HEK293T (cell line): Measurements from ENCODE around the gene PFDN1.

Experiments
- BHLHE40 ChIP-seq: fragments of 450-650 bp; IDR thresholded peaks from 2 replicates; pipeline ENCODE4 v1.6.1; 2016; ENCODE audit warnings: mild to moderate bottlenecking, moderate library complexity, borderline replicate concordance
- CTBP1 ChIP-seq: fragments of 450-650 bp; IDR thresholded peaks from 2 replicates; pipeline ENCODE4 v1.6.1; 2016; ENCODE audit warnings: borderline replicate concordance
- FOXA1 ChIP-seq: fragments of 450-650 bp; IDR thresholded peaks from 2 replicates; pipeline ENCODE4 v1.6.1; 2016; ENCODE audit warnings: mild to moderate bottlenecking
- FOXK2 ChIP-seq: fragments of 450-650 bp; IDR thresholded peaks from 2 replicates; pipeline ENCODE4 v1.6.1; 2016; ENCODE audit warnings: mild to moderate bottlenecking
- L3MBTL2 ChIP-seq: fragments of 450-650 bp; conservative IDR thresholded peaks from 2 replicates; pipeline ENCODE4 v1.6.1; 2016; ENCODE audit warnings: mild to moderate bottlenecking
- NFRKB ChIP-seq: fragments of 450-650 bp; IDR thresholded peaks from 2 replicates; pipeline ENCODE4 v1.6.1; 2016; ENCODE audit warnings: mild to moderate bottlenecking, moderate library complexity
- SP1 ChIP-seq: fragments of 450-650 bp; IDR thresholded peaks from 2 replicates; pipeline ENCODE4 v1.6.1; 2017
- SUZ12 ChIP-seq: fragments of 450-650 bp; IDR thresholded peaks from 2 replicates; pipeline ENCODE4 v1.6.1; 2016; ENCODE audit warnings: mild to moderate bottlenecking

DNA sequence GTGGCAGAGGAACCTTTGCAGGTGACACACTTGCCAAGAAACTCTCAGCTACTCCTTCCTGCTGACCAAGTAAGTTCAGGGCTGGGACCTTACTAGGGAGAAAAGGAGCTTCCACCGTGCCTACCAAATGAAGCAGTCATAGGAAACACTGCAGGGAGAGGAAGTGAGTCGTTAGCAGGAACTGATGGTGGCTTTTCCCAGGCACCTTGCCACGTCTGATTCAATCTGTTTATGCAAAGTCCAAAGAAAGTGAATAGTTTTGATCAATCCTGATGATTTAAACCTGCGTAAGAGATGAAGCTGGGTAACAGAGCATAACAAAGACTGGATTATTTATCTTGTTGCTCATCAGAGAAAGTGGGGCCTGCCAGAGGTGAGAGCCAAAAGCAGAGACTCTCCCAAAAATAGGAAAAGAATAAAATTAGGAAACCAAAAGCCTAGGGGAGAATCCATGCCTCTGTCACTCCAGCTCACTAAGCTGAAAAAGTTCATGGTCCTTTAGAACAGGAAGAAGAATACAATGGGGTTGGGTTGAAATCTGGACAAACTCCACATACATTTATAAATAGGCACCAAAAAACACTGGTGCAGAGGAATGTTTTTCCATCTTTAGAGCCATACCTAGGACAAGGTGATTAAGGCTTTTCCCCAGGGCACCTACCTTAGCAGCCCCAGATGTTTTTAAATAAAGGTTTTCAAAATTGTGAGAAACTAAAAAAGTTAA, 9.3 kb upstream of the PFDN1 start:
- no peak for TF ChIP-seq CTBP1
- no peak for TF ChIP-seq FOXK2
- TF ChIP-seq SUZ12 = no peak
- no peak for TF ChIP-seq NFRKB
- TF ChIP-seq SP1 = no peak
- no peak for TF ChIP-seq BHLHE40
- no peak for TF ChIP-seq FOXA1
- TF ChIP-seq L3MBTL2 = no peak
